SU-DHL-6 (cell line): ENCODE results near the gene PPP1R12A.

Source experiments
- CTCF ChIP-seq: fragments of 200-600 bp; sonication (generic); IDR thresholded peaks from one replicate; pipeline ENCODE4 v1.5.1; 2017; ENCODE audit warnings: antibody characterized with exemption, mild to moderate bottlenecking, low read length, moderate library complexity; ENCODE audit not compliant: insufficient read depth, poor library complexity, severe bottlenecking
- EZH2phosphoT487 ChIP-seq: fragments of 200-600 bp; sonication (generic), shearing (Covaris generic); conservative IDR thresholded peaks from 2 replicates; pipeline ENCODE4 v1.6.1; 2018; ENCODE audit warnings: mild to moderate bottlenecking, antibody characterized with exemption, low read length, moderate library complexity, mixed read lengths

- no peak for TF ChIP-seq CTCF
- no peak for TF ChIP-seq EZH2phosphoT487
These were observed 161.0 kb downstream of the PPP1R12A start for GRCh38 chr12:79773896-79774295.
